Left hindlimb (tissue), 1 donor: ENCODE data around the gene TBL1X.

Experiments
- DNase-seq: peaks from one replicate; pipeline ENCODE4 v3.0.0-alpha.2; 2018

The TBL1X gene

GRCh38 chrX:9676738-9677097, 211.9 kb downstream of the TBL1X start:
- no peak for DNase-seq

GRCh38 chrX:9677098-9677739, 212.4 kb downstream of the TBL1X start:
- peak; percentile 71 for DNase-seq

- no peak for DNase-seq
Observed at GRCh38 chrX:9678215-9678965, 213.5 kb downstream of the TBL1X start.

- no peak for DNase-seq
Observed at GRCh38 chrX:9681011-9681410, 216.2 kb downstream of the TBL1X start.

- DNase-seq = no peak
Observed at GRCh38 chrX:9681422-9681821, 216.6 kb downstream of the TBL1X start.

GRCh38 chrX:9682456-9682855, 217.6 kb downstream of the TBL1X start:
- no peak for DNase-seq

GRCh38 chrX:9682861-9683260, 218.0 kb downstream of the TBL1X start:
- DNase-seq = no peak

- DNase-seq = no peak
Observed at GRCh38 chrX:9683350-9683749, 218.5 kb downstream of the TBL1X start.

- DNase-seq = no peak
Observed at GRCh38 chrX:9687899-9688298, 223.0 kb downstream of the TBL1X start.

- DNase-seq = no peak
Observed at GRCh38 chrX:9688833-9689232, 224.0 kb downstream of the TBL1X start.

GRCh38 chrX:9690046-9690445, 225.2 kb downstream of the TBL1X start:
- DNase-seq = no peak

- DNase-seq = no peak
Observed at GRCh38 chrX:9693307-9694001, 228.6 kb downstream of the TBL1X start.

- DNase-seq = peak; percentile 43
Observed at GRCh38 chrX:9698576-9698975, 233.7 kb downstream of the TBL1X start.

- DNase-seq = no peak
Observed at GRCh38 chrX:9700555-9700954, 235.7 kb downstream of the TBL1X start.

- DNase-seq = no peak
Observed at GRCh38 chrX:9701790-9702189, 236.9 kb downstream of the TBL1X start.

- DNase-seq = no peak
Observed at GRCh38 chrX:9703406-9703805, 238.5 kb downstream of the TBL1X start.

- no peak for DNase-seq
Observed at GRCh38 chrX:9704876-9705465, 240.1 kb downstream of the TBL1X start.

- no peak for DNase-seq
Observed at GRCh38 chrX:9706421-9706820, 241.6 kb downstream of the TBL1X start.

GRCh38 chrX:9707306-9708033, 242.6 kb downstream of the TBL1X start:
- DNase-seq = no peak

- DNase-seq = no peak
Observed at GRCh38 chrX:9708086-9708485, 243.2 kb downstream of the TBL1X start.

- peak; percentile 82 for DNase-seq
Observed at GRCh38 chrX:9708923-9709553, 244.2 kb downstream of the TBL1X start.

- DNase-seq = no peak
Observed at GRCh38 chrX:9710332-9710731, 245.5 kb downstream of the TBL1X start.

- no peak for DNase-seq
Observed at GRCh38 chrX:9717376-9717775, 252.5 kb downstream of the TBL1X start.
